CD4-positive, CD25-positive, alpha-beta regulatory T cell (primary cell): ENCODE results near the gene TBC1D19. TPM values are rescaled to one million over a fixed set of nuclear protein-coding genes. Genes with fewer than 3 reads are reported as not detected.

Experiments
- ATAC-seq, 2 donors: fragments of 150-1000 bp; cut with Tn5 transposase; one replicate each; pipeline ENCODE4 v1.10.0; 2021; ENCODE audit warnings: low read depth in 2 of 2, moderate number of reproducible peaks in 2 of 2, moderate library complexity in 1 of 2
- DNase-seq, 3 donors: peaks; one replicate each; pipeline versions ENCODE4 v3.0.0 to v3.0.0-alpha.2; 2012 to 2022; ENCODE audit warnings: mixed read lengths in 1 of 3
- H3K27ac ChIP-seq: one replicate; pipeline ENCODE4 v1.7.0; 2013; ENCODE audit warnings: mild to moderate bottlenecking, low read length; ENCODE audit not compliant: insufficient read depth, poor library complexity, severe bottlenecking
- H3K27me3 ChIP-seq: one replicate; pipeline ENCODE4 v1.7.0; 2013; ENCODE audit warnings: low read length; ENCODE audit not compliant: control insufficient read depth, insufficient read depth
- H3K36me3 ChIP-seq: one replicate; pipeline ENCODE4 v1.7.0; 2013; ENCODE audit warnings: mild to moderate bottlenecking, low read length, moderate library complexity; ENCODE audit not compliant: control insufficient read depth, insufficient read depth
- H3K4me1 ChIP-seq: 2 replicates; pipeline ENCODE4 v1.7.0; 2013; ENCODE audit warnings: mild to moderate bottlenecking, low read length; ENCODE audit not compliant: insufficient read depth, control insufficient read depth, poor library complexity, severe bottlenecking
- H3K4me3 ChIP-seq: one replicate; pipeline ENCODE4 v1.7.0; 2013; ENCODE audit warnings: low read depth, mild to moderate bottlenecking, low read length, moderate library complexity
- H3K9me3 ChIP-seq, 2 experiments: 1 replicate in 1 of 2; 2 replicates in 1 of 2; pipeline ENCODE4 v1.7.0; 2013; ENCODE audit warnings: low read length in 2 of 2, mild to moderate bottlenecking in 1 of 2, moderate library complexity in 1 of 2; ENCODE audit not compliant: control insufficient read depth in 2 of 2
- H3K27ac Mint-ChIP-seq, 3 donors: one replicate each; pipeline ENCODE4 v1.8.0; 2020 to 2022; ENCODE audit warnings: mild to moderate bottlenecking in 3 of 3, mixed read lengths in 3 of 3, moderate library complexity in 2 of 3
- H3K27me3 Mint-ChIP-seq: one replicate; pipeline ENCODE4 v1.8.0; 2022; ENCODE audit warnings: mild to moderate bottlenecking, mixed read lengths
- H3K36me3 Mint-ChIP-seq: one replicate; pipeline ENCODE4 v1.8.0; 2020; ENCODE audit warnings: mixed read lengths
- H3K4me1 Mint-ChIP-seq, 4 donors: one replicate each; pipeline ENCODE4 v1.8.0; 2020 to 2022; ENCODE audit warnings: mixed read lengths in 4 of 4, mild to moderate bottlenecking in 1 of 4
- H3K4me3 Mint-ChIP-seq, 4 donors: one replicate each; pipeline ENCODE4 v1.8.0; 2020 to 2022; ENCODE audit warnings: mild to moderate bottlenecking in 4 of 4, mixed read lengths in 4 of 4, moderate library complexity in 3 of 4
- H3K9me3 Mint-ChIP-seq, 7 donors: one replicate each; pipeline ENCODE4 v1.8.0; 2020 to 2022; ENCODE audit warnings: mixed read lengths in 7 of 7, mild to moderate bottlenecking in 3 of 7, moderate library complexity in 2 of 7
- polyA plus RNA-seq, 4 donors: library from polyadenylated mRNA; unstranded; fragments of 300-500 nt; fragmentation: Illumina TruSeq; gene quantifications; one replicate each; pipeline ENCODE4 v1.2.3, GENCODE V29; 2021
- total RNA-seq: library from RNA; stranded (reverse); gene quantifications from one replicate; pipeline ENCODE4 v1.2.3, GENCODE V29; 2022

Gene TBC1D19
- total and polyA plus RNA-seq, 5 donors from 2014 or later = 3.1 to 7.8 (median 5.1) TPM

DNA sequence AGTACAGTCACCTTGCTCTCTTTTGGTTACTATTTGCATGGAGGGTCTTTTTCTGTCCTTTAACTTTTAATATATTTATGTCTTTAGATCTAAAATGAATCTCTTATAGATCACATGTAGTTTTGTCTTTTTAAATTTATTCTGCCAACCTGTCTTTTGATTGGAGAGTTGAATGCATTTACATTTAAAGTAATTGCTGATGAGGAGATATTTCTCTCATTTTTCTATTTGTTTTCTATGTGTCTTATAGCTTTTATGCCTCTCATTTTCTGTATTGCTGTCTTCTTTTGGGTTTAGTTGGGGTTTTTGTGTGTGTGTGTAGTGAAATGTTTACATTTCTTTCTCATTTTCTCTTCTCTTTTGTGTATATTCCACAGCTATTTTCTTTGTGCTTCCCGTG lies 123.5 kb downstream of the TBC1D19 start:
- H3K4me1 ChIP-seq = no peaks in the 10 kb centered on the region

DNA sequence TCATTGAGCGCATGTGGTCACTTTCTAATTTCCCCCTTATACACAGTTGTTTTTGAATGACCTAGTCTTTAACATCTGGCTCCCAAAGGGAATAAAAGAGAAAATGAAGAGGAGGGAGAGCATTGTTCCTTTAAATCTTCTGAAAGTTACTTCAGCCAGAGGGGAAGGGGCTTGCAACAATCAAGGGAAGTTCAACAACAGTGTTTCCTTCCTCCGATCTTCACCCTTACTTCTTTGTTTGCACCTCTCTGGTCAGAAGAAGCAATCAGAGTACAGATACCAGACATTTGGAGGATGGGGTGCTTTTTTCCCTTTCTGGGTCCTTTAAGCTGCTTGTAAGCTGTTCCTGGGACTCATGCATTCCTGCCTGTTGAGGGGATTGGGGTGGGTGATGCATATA lies 125.4 kb downstream of the TBC1D19 start:
- no peaks in the 10 kb centered on the region for H3K36me3 ChIP-seq
- H3K4me3 Mint-ChIP-seq = no peak overlapping the region
- peaks cover 26% of the 10 kb centered on the region for H3K36me3 Mint-ChIP-seq
- H3K4me1 ChIP-seq = no peaks in the 10 kb centered on the region
- no peak overlapping the region for H3K4me3 ChIP-seq
- no peaks in the 10 kb centered on the region for H3K27me3 Mint-ChIP-seq
- H3K27ac Mint-ChIP-seq = no peak overlapping the region
- ATAC-seq = no peak
- H3K9me3 ChIP-seq = no peaks in the 10 kb centered on the region
- peaks cover 0 to 6% (median 3%) of the 10 kb centered on the region in 4 donors for H3K4me1 Mint-ChIP-seq
- DNase-seq = no peak
- no peaks in the 10 kb centered on the region for H3K27me3 ChIP-seq
- H3K9me3 Mint-ChIP-seq = peaks cover 0 to 9% (median 3%) of the 10 kb centered on the region in 7 donors
- no peak overlapping the region for H3K27ac ChIP-seq

More for the DNA sequence above, 123.5 kb downstream of the TBC1D19 start:
- Mint-ChIP-seq H3K27ac (no peak overlapping the region), H3K4me3 (peak overlapping the region in 1 of 4 donors; percentile 4), H3K9me3 (peaks cover 0 to 9% (median 3%) of the 10 kb centered on the region in 7 donors), H3K4me1 (peaks cover 0 to 6% (median 3%) of the 10 kb centered on the region in 4 donors), H3K27me3 (no peaks in the 10 kb centered on the region), H3K36me3 (peaks cover 26% of the 10 kb centered on the region)
- Histone ChIP-seq H3K9me3 (no peaks in the 10 kb centered on the region), H3K4me3 (no peak overlapping the region), H3K27ac (no peak overlapping the region), H3K27me3 (no peaks in the 10 kb centered on the region), H3K36me3 (no peaks in the 10 kb centered on the region)
- ATAC-seq (no peak), DNase-seq (no peak)

DNA sequence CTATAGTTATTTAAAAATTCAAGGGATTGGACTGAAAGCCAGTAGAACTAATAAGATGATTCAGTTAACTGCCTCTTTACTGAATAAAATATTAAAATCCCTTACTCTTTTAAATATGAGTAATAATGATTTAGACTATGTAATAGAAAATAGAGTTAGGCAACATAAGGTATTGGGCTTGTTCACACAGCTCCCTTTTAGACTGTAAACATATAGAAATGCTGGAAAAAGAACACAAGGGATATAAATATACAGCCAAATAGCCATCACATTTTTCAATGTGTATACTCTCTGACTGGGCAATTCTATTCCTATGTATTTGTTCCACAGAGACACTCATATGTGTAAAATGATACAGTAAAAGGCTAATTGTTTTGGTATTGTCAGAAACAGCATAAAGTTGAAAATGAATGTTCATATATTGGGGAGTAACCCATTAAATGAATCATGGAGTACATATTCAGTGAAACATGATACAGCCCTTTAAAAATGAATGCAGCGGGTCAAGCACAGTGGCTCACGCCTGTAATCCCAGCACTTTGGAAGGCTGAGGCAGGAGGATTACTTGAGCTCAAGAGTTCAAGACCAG lies 129.8 kb downstream of the TBC1D19 start:
- Histone ChIP-seq H3K27ac (no peak overlapping the region), H3K9me3 (no peaks in the 10 kb centered on the region), H3K4me3 (no peak overlapping the region), H3K27me3 (no peaks in the 10 kb centered on the region), H3K36me3 (no peaks in the 10 kb centered on the region), H3K4me1 (no peaks in the 10 kb centered on the region)
- H3K9me3 Mint-ChIP-seq = peaks cover 0 to 6% (median 2%) of the 10 kb centered on the region in 7 donors
- no peak overlapping the region for H3K27ac Mint-ChIP-seq
- peaks cover 0 to 4% (median 3%) of the 10 kb centered on the region in 4 donors for H3K4me1 Mint-ChIP-seq
- peaks cover 9% of the 10 kb centered on the region for H3K36me3 Mint-ChIP-seq
- H3K4me3 Mint-ChIP-seq = no peak overlapping the region
- ATAC-seq (no peak), DNase-seq (no peak)
- H3K27me3 Mint-ChIP-seq = no peaks in the 10 kb centered on the region

DNA sequence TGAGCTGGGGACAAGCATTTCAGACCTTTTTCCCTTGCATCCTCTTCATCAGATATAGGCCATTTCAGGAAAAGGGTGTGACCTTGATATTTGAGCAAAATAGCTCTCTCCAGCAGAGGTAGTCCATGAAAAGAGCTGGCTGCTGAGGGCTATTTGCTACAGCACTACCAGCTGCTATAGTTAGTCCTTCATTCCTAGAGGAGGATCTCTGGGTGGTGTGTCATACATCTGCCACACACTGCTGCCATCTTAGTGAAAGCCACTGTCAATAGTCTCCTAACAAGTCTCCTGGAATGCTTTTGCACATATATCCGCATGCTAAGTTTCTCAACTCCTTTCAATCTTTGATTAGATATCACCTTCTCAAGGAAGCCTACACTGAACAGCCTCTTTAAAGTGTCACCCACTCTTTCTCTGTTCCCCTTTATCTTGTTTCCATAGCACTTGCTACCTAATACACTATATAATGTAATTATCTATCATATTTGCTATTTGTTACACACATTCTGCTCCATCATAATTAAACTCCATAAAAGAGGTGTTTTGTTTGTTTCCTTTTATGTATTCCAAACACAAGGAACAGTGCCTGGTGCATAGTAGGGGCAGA lies 131.9 kb downstream of the TBC1D19 start:
- Mint-ChIP-seq H3K27me3 (no peaks in the 10 kb centered on the region), H3K27ac (no peak overlapping the region), H3K36me3 (no peaks in the 10 kb centered on the region), H3K4me1 (peaks cover 0 to under 1% (median under 1%) of the 10 kb centered on the region in 4 donors), H3K4me3 (no peak overlapping the region), H3K9me3 (peaks cover 0 to 2% (median 0%) of the 10 kb centered on the region in 7 donors)
- Histone ChIP-seq H3K27me3 (no peaks in the 10 kb centered on the region), H3K36me3 (no peaks in the 10 kb centered on the region), H3K27ac (no peak overlapping the region), H3K4me1 (no peaks in the 10 kb centered on the region), H3K9me3 (no peaks in the 10 kb centered on the region), H3K4me3 (no peak overlapping the region)
- no peak for DNase-seq
- no peak for ATAC-seq

DNA sequence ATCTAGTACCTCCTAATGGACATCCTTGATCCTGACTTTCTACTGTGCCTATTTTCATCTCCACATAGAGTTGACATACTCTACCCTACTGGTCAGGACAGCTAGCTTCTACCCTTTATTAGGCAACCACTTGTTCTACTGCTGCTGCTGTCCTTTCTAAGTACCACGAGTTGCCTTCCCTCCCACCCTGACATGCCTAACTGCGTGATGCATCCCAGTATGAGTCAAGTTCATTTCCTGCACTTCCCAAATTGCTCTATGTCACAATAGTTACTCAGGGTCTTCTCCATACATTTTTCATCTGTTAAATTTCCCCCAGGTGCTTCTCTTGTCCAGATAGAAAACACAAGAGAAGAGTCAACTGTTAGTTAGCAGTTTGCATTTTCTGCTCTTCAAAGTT lies 133.4 kb downstream of the TBC1D19 start:
- Histone ChIP-seq H3K4me3 (no peak overlapping the region), H3K4me1 (no peaks in the 10 kb centered on the region), H3K36me3 (no peaks in the 10 kb centered on the region), H3K27ac (no peak overlapping the region), H3K27me3 (no peaks in the 10 kb centered on the region), H3K9me3 (no peaks in the 10 kb centered on the region)
- Mint-ChIP-seq H3K27me3 (no peaks in the 10 kb centered on the region), H3K4me3 (no peak overlapping the region), H3K27ac (no peak overlapping the region), H3K36me3 (peaks cover 4% of the 10 kb centered on the region), H3K9me3 (no peaks in the 10 kb centered on the region), H3K4me1 (no peaks in the 10 kb centered on the region)
- DNase-seq (no peak), ATAC-seq (no peak)

DNA sequence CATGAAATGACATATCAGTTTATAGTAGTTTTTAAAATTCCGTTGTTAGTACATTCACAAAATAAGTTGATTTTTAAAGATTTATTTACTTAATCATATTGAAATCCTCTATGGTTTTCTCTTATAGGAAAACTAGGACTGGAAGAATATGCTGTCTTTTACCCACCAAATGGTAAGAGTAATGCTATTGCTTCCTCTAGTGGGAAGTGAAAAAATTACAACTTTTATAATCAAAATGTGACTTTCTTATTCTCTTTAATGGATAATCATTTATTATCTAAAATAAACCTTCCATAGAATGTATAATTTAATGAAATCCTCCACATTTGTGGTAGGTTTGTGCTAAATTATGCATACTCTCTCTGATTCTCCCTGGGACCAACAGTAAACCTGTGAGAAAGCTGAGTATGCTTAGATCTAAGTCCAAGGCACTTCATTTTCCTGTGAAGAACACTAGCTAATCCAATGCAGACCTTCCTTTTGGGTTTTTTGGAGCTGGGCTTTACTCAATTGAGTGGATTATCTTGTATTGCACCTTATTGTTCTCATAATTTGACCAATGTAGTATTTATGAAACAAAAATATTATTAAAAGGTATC lies 136.2 kb downstream of the TBC1D19 start:
- no peaks in the 10 kb centered on the region for H3K9me3 Mint-ChIP-seq
- H3K36me3 Mint-ChIP-seq = peaks cover 4% of the 10 kb centered on the region
- Histone ChIP-seq H3K9me3 (no peaks in the 10 kb centered on the region), H3K36me3 (peaks cover 1% of the 10 kb centered on the region), H3K27ac (no peak overlapping the region), H3K27me3 (no peaks in the 10 kb centered on the region), H3K4me1 (no peaks in the 10 kb centered on the region), H3K4me3 (no peak overlapping the region)
- no peak overlapping the region for H3K4me3 Mint-ChIP-seq
- no peak overlapping the region for H3K27ac Mint-ChIP-seq
- no peaks in the 10 kb centered on the region for H3K27me3 Mint-ChIP-seq
- ATAC-seq (no peak), DNase-seq (no peak)
- H3K4me1 Mint-ChIP-seq = peaks cover 0 to 13% (median 0%) of the 10 kb centered on the region in 4 donors

DNA sequence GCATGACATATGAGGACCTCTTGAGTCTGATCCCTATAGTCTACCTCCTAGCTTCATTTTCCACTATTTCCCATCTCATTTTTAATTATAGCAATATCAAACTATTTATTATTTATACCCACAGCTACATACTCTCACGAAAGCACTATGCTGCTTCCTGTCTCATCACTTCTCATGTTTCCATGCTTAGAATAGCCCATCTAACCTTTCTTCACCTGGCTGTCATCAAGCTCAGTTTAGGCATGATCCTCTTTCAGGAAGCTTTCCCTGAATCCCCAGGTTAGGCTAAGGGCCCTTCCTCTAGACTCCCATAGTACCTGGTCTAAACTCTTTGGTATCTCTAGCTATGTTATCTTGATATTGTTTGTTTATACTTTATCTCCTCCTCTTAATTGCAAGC lies 137.8 kb downstream of the TBC1D19 start:
- H3K27ac Mint-ChIP-seq = peak overlapping the region in 1 of 3 donors; percentile 14
- H3K27ac ChIP-seq = no peak overlapping the region
- H3K4me3 ChIP-seq = no peak overlapping the region
- ATAC-seq = no peak
- H3K36me3 Mint-ChIP-seq = peaks cover 11% of the 10 kb centered on the region
- peaks cover 9% of the 10 kb centered on the region for H3K36me3 ChIP-seq
- H3K4me1 Mint-ChIP-seq = peaks cover 0 to 16% (median 2%) of the 10 kb centered on the region in 4 donors
- H3K9me3 ChIP-seq = no peaks in the 10 kb centered on the region
- no peak overlapping the region for H3K4me3 Mint-ChIP-seq
- no peaks in the 10 kb centered on the region for H3K27me3 ChIP-seq
- no peaks in the 10 kb centered on the region for H3K4me1 ChIP-seq
- no peak for DNase-seq
- H3K27me3 Mint-ChIP-seq = no peaks in the 10 kb centered on the region
- H3K9me3 Mint-ChIP-seq = no peaks in the 10 kb centered on the region
